ENCODE results near the gene CNIH3. TPM values are rescaled to one million over a fixed set of nuclear protein-coding genes. Genes with fewer than 3 reads are reported as not detected.

CNIH3 gene
- total RNA-seq, 1 experiment from 2014 or later: 4.2 TPM

GRCh38 chr1:224582041-224582440 lies 34.1 kb upstream of the CNIH3 start:
- Histone ChIP-seq H3K18ac (ENCODE audit: insufficient read length, low read depth, low read length) (no peak overlapping the region), H3K79me1 (ENCODE audit: insufficient read depth, low read depth, low read length, poor library complexity, severe bottlenecking) (no peaks in the 10 kb centered on the region), H2BK5ac (ENCODE audit: insufficient read length, low read length) (no peak overlapping the region), H2BK20ac (ENCODE audit: low read depth, low read length, poor library complexity, severe bottlenecking) (no peak overlapping the region), H3K4ac (ENCODE audit: low read depth, low read length) (no peak overlapping the region), H4K5ac (ENCODE audit: insufficient read length, low read depth, low read length) (no peak overlapping the region), H3K4me1 (ENCODE audit: insufficient read depth, low read length) (no peaks in the 10 kb centered on the region), H2AK5ac (ENCODE audit: insufficient read length, low read length) (no peak overlapping the region), H3K23me2 (ENCODE audit: insufficient read length, low read depth, low read length, poor library complexity, severe bottlenecking) (no peaks in the 10 kb centered on the region), H3K79me2 (ENCODE audit: insufficient read depth, low read length) (no peaks in the 10 kb centered on the region), H3K4me2 (ENCODE audit: insufficient read depth, insufficient read length, low read length) (no peak overlapping the region), H3K23ac (ENCODE audit: insufficient read length, low read depth, low read length) (no peak overlapping the region), H3K27ac (ENCODE audit: insufficient read length, low read depth, low read length) (no peak overlapping the region), H3K9me3 (ENCODE audit: control insufficient read depth, low read depth, low read length) (no peaks in the 10 kb centered on the region), H3K9ac (ENCODE audit: extremely low read depth, insufficient read length, low read length) (no peak overlapping the region), H3K56ac (ENCODE audit: insufficient read length, low read depth, low read length) (no peak overlapping the region), H3T11ph (ENCODE audit: low read length) (no peak overlapping the region), H2AFZ (ENCODE audit: low read length) (no peak overlapping the region), H2BK12ac (ENCODE audit: insufficient read length, low read depth, low read length) (no peak overlapping the region), H4K20me1 (ENCODE audit: control insufficient read depth, insufficient read depth, insufficient read length) (no peaks in the 10 kb centered on the region), H2BK120ac (ENCODE audit: low read depth, low read length, poor library complexity, severe bottlenecking) (no peak overlapping the region), H4K8ac (replicated peaks; ENCODE audit: insufficient read length, low read depth, low read length) (no peak overlapping the region), H3K27me3 (ENCODE audit: insufficient read depth, low read length) (no peaks in the 10 kb centered on the region), H3K14ac (ENCODE audit: insufficient read depth, low read length) (no peak overlapping the region), H4K91ac (ENCODE audit: insufficient read length, low read depth, low read length) (no peak overlapping the region), H2BK15ac (ENCODE audit: low read depth, low read length) (no peak overlapping the region)
- no peak for TF ChIP-seq CTCF (conservative IDR thresholded peaks at IDR 0.05)
- no peak for DNase-seq
- H3K27me3 Mint-ChIP-seq (ENCODE audit: low read depth): peaks cover 4% of the 10 kb centered on the region
- H3K4me1 Mint-ChIP-seq: peaks cover 19 to 24% of the 10 kb centered on the region in 2 experiments
- no peak overlapping the region for H3K27ac Mint-ChIP-seq
- H3K36me3 Mint-ChIP-seq (ENCODE audit: insufficient read depth in 1 of 3, low read depth in 3 of 3): peaks cover 2 to 6% (median 4%) of the 10 kb centered on the region in 3 experiments; a peak in 6 of 7 replicates
- no peak overlapping the region for H3K4me3 Mint-ChIP-seq
- H3K9me3 Mint-ChIP-seq: peaks cover 1 to 5% of the 10 kb centered on the region in 2 experiments; a peak in 3 of 5 replicates
- WGBS (ENCODE audit: extremely low coverage, insufficient read length, low lambda C conversion rate): no CpG with 5 or more reads among the region's 1 CpG
